SK-N-SH treated with all-trans-retinoic acid at 6 μM for 48 hours (cell line): ENCODE data around the gene PEAK3.

Experiments
- ATAC-seq: fragments of 200-7000 bp; cut with Tn5 transposase; 3 replicates; pipeline ENCODE4 v1.9.1; 2020; ENCODE audit warnings: mild to moderate bottlenecking, moderate library complexity
- ARNTL ChIP-seq: fragments of 450-650 bp; formaldehyde crosslinking; IDR thresholded peaks from 2 replicates; pipeline ENCODE4 v1.5.0; 2020; ENCODE audit warnings: low read depth, mild to moderate bottlenecking, moderate library complexity, borderline replicate concordance
- BACH2 ChIP-seq: fragments of 250-450 bp; sonication (Bioruptor Pico); IDR thresholded peaks from 2 replicates; pipeline ENCODE4 v1.9.0; 2021; ENCODE audit warnings: mild to moderate bottlenecking, borderline replicate concordance
- CREB5 ChIP-seq: fragments of 250-450 bp; sonication (Bioruptor Pico); IDR thresholded peaks from 2 replicates; pipeline ENCODE4 v1.5.1; 2020; ENCODE audit warnings: low read depth, mild to moderate bottlenecking, moderate library complexity
- CSDC2 ChIP-seq: fragments of 250-450 bp; sonication (Bioruptor Pico); IDR thresholded peaks from 2 replicates; pipeline ENCODE4 v1.5.0; 2020; ENCODE audit warnings: mild to moderate bottlenecking, moderate library complexity
- CSRNP3 ChIP-seq: fragments of 250-450 bp; sonication (Bioruptor Pico); IDR thresholded peaks from 2 replicates; pipeline ENCODE4 v1.5.1; 2021; ENCODE audit warnings: mild to moderate bottlenecking, moderate library complexity
- ESRRG ChIP-seq: fragments of 250-450 bp; sonication (Bioruptor Pico); IDR thresholded peaks from 2 replicates; pipeline ENCODE4 v1.6.1; 2021; ENCODE audit warnings: mild to moderate bottlenecking
- GLIS3 ChIP-seq: fragments of 250-450 bp; sonication (Bioruptor Pico); IDR thresholded peaks from 2 replicates; pipeline ENCODE4 v1.5.0; 2020; ENCODE audit warnings: mild to moderate bottlenecking, moderate library complexity
- ISL1 ChIP-seq: fragments of 250-450 bp; sonication (Bioruptor Pico); IDR thresholded peaks from 2 replicates; pipeline ENCODE4 v2.1.2; 2022; ENCODE audit warnings: mild to moderate bottlenecking, moderate library complexity
- OSR1 ChIP-seq: fragments of 250-450 bp; sonication (Bioruptor Pico); IDR thresholded peaks from 2 replicates; pipeline ENCODE4 v1.8.0; 2022; ENCODE audit warnings: moderate library complexity, mild to moderate bottlenecking, inconsistent platforms
- PATZ1 ChIP-seq: fragments of 250-450 bp; sonication (Bioruptor Pico); IDR thresholded peaks from 2 replicates; pipeline ENCODE4 v1.8.0; 2020; ENCODE audit warnings: mild to moderate bottlenecking, moderate library complexity, borderline replicate concordance
- POU6F1 ChIP-seq: fragments of 250-450 bp; sonication (Bioruptor Pico); IDR thresholded peaks from 2 replicates; pipeline ENCODE4 v1.8.0; 2021; ENCODE audit warnings: low read depth, mild to moderate bottlenecking, moderate library complexity, borderline replicate concordance
- PPARA ChIP-seq: fragments of 250-450 bp; sonication (Bioruptor Pico); IDR thresholded peaks from 2 replicates; pipeline ENCODE4 v1.5.0; 2020; ENCODE audit warnings: mild to moderate bottlenecking, borderline replicate concordance
- RARB ChIP-seq: fragments of 250-450 bp; sonication (Bioruptor Pico); IDR thresholded peaks from 2 replicates; pipeline ENCODE4 v1.8.0; 2021; ENCODE audit warnings: mild to moderate bottlenecking, moderate library complexity
- SNAI2 ChIP-seq: fragments of 250-450 bp; sonication (Bioruptor Pico); IDR thresholded peaks from 2 replicates; pipeline ENCODE4 v1.5.0; 2020; ENCODE audit warnings: mild to moderate bottlenecking, moderate library complexity
- TCF4 ChIP-seq: fragments of 250-450 bp; sonication (Bioruptor Pico); IDR thresholded peaks from 2 replicates; pipeline ENCODE4 v1.8.0; 2021; ENCODE audit warnings: mild to moderate bottlenecking, moderate library complexity, borderline replicate concordance
- TOX ChIP-seq: fragments of 250-450 bp; sonication (Bioruptor Pico); IDR thresholded peaks from 2 replicates; pipeline ENCODE4 v1.8.0; 2021; ENCODE audit warnings: mild to moderate bottlenecking, moderate library complexity, borderline replicate concordance
- TSHZ2 ChIP-seq: fragments of 250-450 bp; sonication (Bioruptor Pico); IDR thresholded peaks from 2 replicates; pipeline ENCODE4 v1.5.0; 2020; ENCODE audit warnings: mild to moderate bottlenecking, moderate library complexity
- ZC3H10 ChIP-seq: fragments of 250-450 bp; sonication (Bioruptor Pico); IDR thresholded peaks from 2 replicates; pipeline ENCODE4 v1.5.1; 2021; ENCODE audit warnings: mild to moderate bottlenecking, moderate library complexity
- ZFP3 ChIP-seq: fragments of 250-450 bp; sonication (Bioruptor Pico); IDR thresholded peaks from 2 replicates; pipeline ENCODE4 v1.5.0; 2020; ENCODE audit warnings: mild to moderate bottlenecking, moderate library complexity
- ZFP30 ChIP-seq: fragments of 450-650 bp; formaldehyde crosslinking; IDR thresholded peaks from 2 replicates; pipeline ENCODE4 v1.5.0; 2022; ENCODE audit warnings: mild to moderate bottlenecking, moderate library complexity
- ZNF565 ChIP-seq: fragments of 450-650 bp; formaldehyde crosslinking; conservative IDR thresholded peaks from 2 replicates; pipeline ENCODE4 v1.5.0; 2020; ENCODE audit warnings: low read depth, mild to moderate bottlenecking, moderate library complexity
- ZNF70 ChIP-seq: fragments of 450-650 bp; formaldehyde crosslinking; IDR thresholded peaks from 2 replicates; pipeline ENCODE4 v1.5.0; 2020; ENCODE audit warnings: mild to moderate bottlenecking, moderate library complexity
- ZNF8 ChIP-seq: fragments of 450-650 bp; formaldehyde crosslinking; IDR thresholded peaks from 2 replicates; pipeline ENCODE4 v1.5.0; 2020; ENCODE audit warnings: mild to moderate bottlenecking, moderate library complexity

Gene PEAK3

GRCh38 chr19:2321565-2322283 is 39.7 kb upstream of the PEAK3 start:
- no peak for ATAC-seq
- TF ChIP-seq CREB5 (CRISPR knock-in tag) (no peak), ISL1 (CRISPR knock-in tag) (no peak), ZFP30 (CRISPR knock-in tag) (no peak), ZFP3 (no peak), ZC3H10 (no peak), TCF4 (CRISPR knock-in tag) (no peak), ARNTL (CRISPR knock-in tag) (no peak), PATZ1 (no peak), ESRRG (CRISPR knock-in tag) (no peak), TOX (CRISPR knock-in tag) (no peak), RARB (CRISPR knock-in tag) (no peak), PPARA (CRISPR knock-in tag) (no peak)
- TF ChIP-seq, all 23 proteins: peak for 0

GRCh38 chr19:2320939-2321338 is 39.0 kb upstream of the PEAK3 start:
- ATAC-seq, result no peak
- TF ChIP-seq GLIS3 (CRISPR knock-in tag) (no peak), ZFP30 (CRISPR knock-in tag) (no peak), CREB5 (CRISPR knock-in tag) (no peak), TCF4 (CRISPR knock-in tag) (no peak), SNAI2 (CRISPR knock-in tag) (no peak), OSR1 (CRISPR knock-in tag) (no peak), ZFP3 (no peak), PATZ1 (no peak), BACH2 (CRISPR knock-in tag) (no peak), ZNF565 (CRISPR knock-in tag) (no peak), ESRRG (CRISPR knock-in tag) (no peak), CSDC2 (CRISPR knock-in tag) (no peak), ZNF8 (no peak), TOX (CRISPR knock-in tag) (no peak), TSHZ2 (CRISPR knock-in tag) (no peak)

GRCh38 chr19:2320049-2320448 is 38.1 kb upstream of the PEAK3 start:
- ATAC-seq, result no peak
- TF ChIP-seq CSRNP3 (CRISPR knock-in tag), result no peak
- TF ChIP-seq PPARA (CRISPR knock-in tag), result no peak
- no peak for TF ChIP-seq ZNF8
- no peak for TF ChIP-seq PATZ1
- TF ChIP-seq BACH2 (CRISPR knock-in tag), result no peak
- TF ChIP-seq ISL1 (CRISPR knock-in tag), result no peak
- TF ChIP-seq ARNTL (CRISPR knock-in tag), result no peak
- no peak for TF ChIP-seq ZNF70 (CRISPR knock-in tag)
- TF ChIP-seq POU6F1 (CRISPR knock-in tag), result no peak
- no peak for TF ChIP-seq OSR1 (CRISPR knock-in tag)
- no peak for TF ChIP-seq ESRRG (CRISPR knock-in tag)
